Measurements from ENCODE around the gene FZD1. TPM values are rescaled to one million over a fixed set of nuclear protein-coding genes. Genes with fewer than 3 reads are reported as not detected.

Gene FZD1
- total and polyA plus RNA-seq, 2 of the 8 experiments (the other 6 are each of a cell fraction or from before 2014, with no cell fraction given), result 0.62 to 0.91 TPM

- FAIRE-seq, result no peak
- TF ChIP-seq SAP30 (IDR thresholded peaks at IDR 0.05; ENCODE audit: insufficient read depth, insufficient replicate concordance, low read length) (no peak), ASH2L (IDR thresholded peaks at IDR 0.05; ENCODE audit: low read length) (no peak), POU5F1 (IDR thresholded peaks at IDR 0.05; ENCODE audit: low read depth, low read length) (no peak), TAF1 (IDR thresholded peaks at IDR 0.05; ENCODE audit: low read depth, low read length) (no peak), ZNF274 (IDR thresholded peaks at IDR 0.05; ENCODE audit: borderline replicate concordance, extremely low read depth, low read length) (no peak), SIN3A (conservative IDR thresholded peaks at IDR 0.05 in 1 of 2, IDR thresholded peaks at IDR 0.05 in 1 of 2; ENCODE audit: low read depth in 1 of 2, low read length in 2 of 2) (no peak), NANOG (IDR thresholded peaks at IDR 0.05; ENCODE audit: insufficient read depth, low read depth, low read length, poor library complexity, severe bottlenecking) (no peak), TAF7 (optimal IDR thresholded peaks at IDR 0.05; ENCODE audit: borderline replicate concordance, low read depth, low read length) (no peak), RNF2 (IDR thresholded peaks at IDR 0.05; ENCODE audit: borderline replicate concordance, low read depth, low read length, missing control alignments, poor library complexity, severe bottlenecking) (no peak), SRF (IDR thresholded peaks at IDR 0.05; ENCODE audit: low read depth, low read length) (no peak), GABPA (IDR thresholded peaks at IDR 0.05; ENCODE audit: borderline replicate concordance, insufficient read depth, low read length) (no peak), YY1 (IDR thresholded peaks at IDR 0.05; ENCODE audit: low read depth, low read length) (no peak)
Observed at GRCh38 chr7:91289633-91290254, 25.5 kb downstream of the FZD1 start.

More at GRCh38 chr7:91289633-91290254, 25.5 kb downstream of the FZD1 start:
- Histone ChIP-seq H3K27me3 (replicated peaks in 1 of 4; ENCODE audit: control insufficient read depth in 3 of 4, extremely low read depth in 1 of 4, insufficient read depth in 3 of 4, low read length in 3 of 4) (peaks cover 4 to 21% (median 10%) of the 10 kb centered on the region in 4 experiments; a peak in 6 of 7 replicates), H4K91ac (replicated peaks; ENCODE audit: insufficient read length, low read length) (no peak overlapping the region), H3K18ac (ENCODE audit: extremely low read depth, low read length) (no peak overlapping the region), H2BK15ac (ENCODE audit: low read length) (no peak overlapping the region), H3K4me1 (replicated peaks in 1 of 4; ENCODE audit: control insufficient read depth in 3 of 4, insufficient read depth in 4 of 4, low read length in 3 of 4) (peaks cover 0 to 5% (median 2%) of the 10 kb centered on the region in 4 experiments; a peak in 3 of 7 replicates), H2BK12ac (ENCODE audit: low read depth, low read length) (no peak overlapping the region), H3K4me2 (ENCODE audit: insufficient read depth in 1 of 2, low read depth in 2 of 2, low read length in 2 of 2) (no peak overlapping the region), H2AK5ac (ENCODE audit: low read depth, low read length) (no peak overlapping the region), H4K8ac (ENCODE audit: extremely low read depth, insufficient read depth, low read length) (no peak overlapping the region), H4K5ac (ENCODE audit: insufficient read length, low read depth, low read length) (no peak overlapping the region), H3K4me3 (ENCODE audit: extremely low read depth in 1 of 4, insufficient read depth in 2 of 4, low read depth in 3 of 4, low read length in 4 of 4) (no peak overlapping the region), H3K9me3 (ENCODE audit: insufficient read depth in 2 of 2, low read depth in 1 of 2, low read length in 1 of 2) (no peaks in the 10 kb centered on the region), H3K23me2 (ENCODE audit: low read depth, low read length) (no peaks in the 10 kb centered on the region), H3K23ac (ENCODE audit: insufficient read length) (no peak overlapping the region), H3K27ac (ENCODE audit: low read depth, low read length) (no peak overlapping the region), H3K79me1 (ENCODE audit: low read depth, low read length) (no peaks in the 10 kb centered on the region), H3K79me2 (ENCODE audit: control insufficient read depth in 1 of 2, insufficient read depth in 2 of 2, low read length in 2 of 2) (no peaks in the 10 kb centered on the region), H3K9ac (replicated peaks in 1 of 4; ENCODE audit: extremely low read depth in 1 of 4, low read depth in 3 of 4, low read length in 3 of 4) (no peak overlapping the region), H2BK20ac (ENCODE audit: low read length) (no peak overlapping the region), H3K56ac (replicated peaks; ENCODE audit: insufficient read length, low read depth, low read length) (no peak overlapping the region), H4K20me1 (replicated peaks in 1 of 2; ENCODE audit: control insufficient read depth in 1 of 2, insufficient read depth in 2 of 2, low read length in 2 of 2) (peaks cover 0 to 3% of the 10 kb centered on the region in 2 experiments), H3K14ac (ENCODE audit: insufficient read length) (no peak overlapping the region), H3K4ac (replicated peaks; ENCODE audit: insufficient read length, low read depth, low read length) (no peak overlapping the region), H2BK120ac (replicated peaks; ENCODE audit: low read depth, low read length) (no peak overlapping the region), H2BK5ac (ENCODE audit: low read depth, low read length) (no peak overlapping the region), H3K36me3 (ENCODE audit: control insufficient read depth in 2 of 4, insufficient read depth in 4 of 4, low read length in 3 of 4) (no peaks in the 10 kb centered on the region), H2AFZ (ENCODE audit: low read length) (no peak overlapping the region)
- CTCF ChIA-PET (ENCODE audit: partially characterized antibody), result interaction anchor here (0.5 to 1.5 kb wide), 8 partner anchors 8 to 563 kb away, joined by 3 to 4 read pairs (median 3); no protein-coding TSS in a partner anchor
- WGBS, 2 experiments (ENCODE audit: extremely low coverage in 1 of 2, insufficient coverage in 1 of 2, insufficient read length in 1 of 2, insufficient replicate concordance in 2 of 2, low coverage in 1 of 2, low lambda C conversion rate in 2 of 2, missing lambda C conversion rate in 1 of 2), result 85% methylated on average over 5 of the region's 5 CpGs; no CpG with 5 or more reads in 1 of the 2 experiments
- no peak for DNase-seq (ENCODE audit: low read depth in 1 of 2, low spot score in 2 of 2)
- POLR2A ChIA-PET (ENCODE audit: partially characterized antibody), result no interaction called here
